ENCODE results near the gene SLC22A15. TPM values are rescaled to one million over a fixed set of nuclear protein-coding genes. Genes with fewer than 3 reads are reported as not detected.

The SLC22A15 gene
- total and polyA plus RNA-seq, 2 experiments from 2014 or later = 2.7 to 3.8 TPM

DNA sequence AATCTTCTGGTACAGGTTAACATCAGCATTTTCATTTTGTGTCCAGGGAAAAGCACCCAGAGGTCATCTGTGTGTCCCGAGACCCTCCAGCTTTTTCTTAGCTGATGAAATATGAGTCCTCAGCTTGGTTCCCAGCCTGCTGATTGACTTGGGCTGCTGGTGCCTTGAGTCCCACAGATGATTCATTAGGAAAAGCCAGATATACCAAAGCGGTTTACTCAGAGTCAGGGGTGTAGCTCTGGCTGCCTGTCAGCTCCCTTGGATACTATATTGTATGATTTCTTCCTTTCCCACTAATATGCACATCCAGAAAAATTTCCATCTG, 91.2 kb downstream of the SLC22A15 start (continued):
- TF ChIP-seq ZNF462 (CRISPR knock-in tag; IDR thresholded peaks at IDR 0.05) (no peak), NANOG (IDR thresholded peaks at IDR 0.05; ENCODE audit: borderline replicate concordance) (no peak), ETS1 (IDR thresholded peaks at IDR 0.05) (no peak), CREB1 (CRISPR knock-in tag; IDR thresholded peaks at IDR 0.05; ENCODE audit: low read depth) (no peak), JUNB (IDR thresholded peaks at IDR 0.05; ENCODE audit: unreplicated experiment) (no peak)

GRCh38 chr1:116075575-116075974, 99.3 kb downstream of the SLC22A15 start:
- Histone ChIP-seq H4K20me1 (replicated peaks; ENCODE audit: insufficient read depth) (no peaks in the 10 kb centered on the region), H3K27me3 (ENCODE audit: insufficient read depth) (no peaks in the 10 kb centered on the region), H3F3A (replicated peaks; ENCODE audit: low read depth) (no peaks in the 10 kb centered on the region), H2AFZ (no peak overlapping the region), H3K79me2 (replicated peaks; ENCODE audit: insufficient read depth) (no peaks in the 10 kb centered on the region), H3K4me1 (ENCODE audit: insufficient read depth) (no peaks in the 10 kb centered on the region), H3K36me3 (ENCODE audit: insufficient read depth) (no peaks in the 10 kb centered on the region), H3K27ac (ENCODE audit: low read depth) (no peak overlapping the region), H3K4me3 (no peak overlapping the region), H3K9me2 (ENCODE audit: insufficient read depth) (no peaks in the 10 kb centered on the region), H3K4me2 (no peak overlapping the region)
- DNase-seq (ENCODE audit: low spot score) (no peak), ATAC-seq (no peak)
- Mint-ChIP-seq H3K4me3 (no peak overlapping the region), H3K9me3 (no peaks in the 10 kb centered on the region), H3K36me3 (ENCODE audit: low read depth) (no peaks in the 10 kb centered on the region), H3K4me1 (peaks cover 10% of the 10 kb centered on the region), H3K27ac (no peak overlapping the region), H3K27me3 (ENCODE audit: insufficient read depth, low read depth, poor library complexity) (no peaks in the 10 kb centered on the region)
- no peak for TF ChIP-seq JUNB (IDR thresholded peaks at IDR 0.05; ENCODE audit: unreplicated experiment)
- no peak for TF ChIP-seq ZNF331 (CRISPR knock-in tag; IDR thresholded peaks at IDR 0.05; ENCODE audit: low read depth)
- TF ChIP-seq EZH2 (IDR thresholded peaks at IDR 0.05; ENCODE audit: low read depth, unreplicated experiment) = no peak
- no peak for TF ChIP-seq POLR2AphosphoS5 (IDR thresholded peaks at IDR 0.05; ENCODE audit: low read depth)
- TF ChIP-seq ZNF114 (CRISPR knock-in tag; IDR thresholded peaks at IDR 0.05) = no peak
- no peak for TF ChIP-seq STAT1 (IDR thresholded peaks at IDR 0.05; ENCODE audit: unreplicated experiment)
- no peak for TF ChIP-seq CREB1 (CRISPR knock-in tag; IDR thresholded peaks at IDR 0.05; ENCODE audit: low read depth)

All from GM23338 (cell line).